ENCODE data around the gene HOMER1.

HOMER1 gene

DNA sequence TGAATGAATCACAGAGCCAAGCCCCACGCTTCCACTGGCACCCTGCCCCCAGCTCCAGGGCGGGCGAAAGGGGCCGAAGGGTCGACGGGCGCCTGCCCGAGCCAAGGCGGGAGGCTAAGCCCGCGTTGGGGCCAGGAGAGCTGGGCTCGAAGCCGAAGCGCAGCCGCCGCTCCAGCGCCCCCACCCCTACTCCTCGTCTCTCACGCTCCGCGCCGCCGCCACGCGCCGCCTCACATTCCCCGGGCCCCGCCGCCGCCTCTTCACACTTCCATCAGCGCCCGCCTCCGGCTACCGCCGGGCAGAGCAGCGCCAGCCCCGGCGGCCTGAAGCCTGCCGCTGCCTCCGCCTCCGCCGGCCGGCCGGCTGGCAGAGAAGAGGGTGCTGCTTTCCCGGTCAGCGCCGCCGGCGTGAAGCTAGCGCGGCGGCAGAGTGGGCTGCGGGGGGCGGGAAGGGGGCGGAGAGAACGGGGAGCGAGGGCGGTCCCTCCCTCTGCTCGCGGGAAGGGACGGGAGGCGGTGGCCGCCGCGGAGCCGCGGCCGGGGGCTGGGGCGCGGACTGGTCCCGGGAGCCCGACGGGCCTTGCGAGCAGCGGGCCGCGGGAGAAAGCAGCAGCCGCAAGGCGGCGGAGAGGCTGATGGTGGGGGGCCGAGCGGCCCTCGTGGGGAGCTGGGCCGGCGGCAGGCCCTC lies at the start of gene HOMER1:
Gene HOMER1, minus strand, starts transcription at position 431 of the 687 bp plus-strand sequence. CDS start 1,360 bp downstream, outside the sequence.
- peak; percentile 69 for DNase-seq

GRCh38 chr5:79563247-79563590 lies 49.3 kb upstream of the HOMER1 start:
- no peak for DNase-seq

- DNase-seq, result no peak
These were observed 48.7 kb upstream of the HOMER1 start for GRCh38 chr5:79562351-79563246.

GRCh38 chr5:79561525-79561893 lies 47.6 kb upstream of the HOMER1 start:
- peak; percentile 46 for DNase-seq

DNA sequence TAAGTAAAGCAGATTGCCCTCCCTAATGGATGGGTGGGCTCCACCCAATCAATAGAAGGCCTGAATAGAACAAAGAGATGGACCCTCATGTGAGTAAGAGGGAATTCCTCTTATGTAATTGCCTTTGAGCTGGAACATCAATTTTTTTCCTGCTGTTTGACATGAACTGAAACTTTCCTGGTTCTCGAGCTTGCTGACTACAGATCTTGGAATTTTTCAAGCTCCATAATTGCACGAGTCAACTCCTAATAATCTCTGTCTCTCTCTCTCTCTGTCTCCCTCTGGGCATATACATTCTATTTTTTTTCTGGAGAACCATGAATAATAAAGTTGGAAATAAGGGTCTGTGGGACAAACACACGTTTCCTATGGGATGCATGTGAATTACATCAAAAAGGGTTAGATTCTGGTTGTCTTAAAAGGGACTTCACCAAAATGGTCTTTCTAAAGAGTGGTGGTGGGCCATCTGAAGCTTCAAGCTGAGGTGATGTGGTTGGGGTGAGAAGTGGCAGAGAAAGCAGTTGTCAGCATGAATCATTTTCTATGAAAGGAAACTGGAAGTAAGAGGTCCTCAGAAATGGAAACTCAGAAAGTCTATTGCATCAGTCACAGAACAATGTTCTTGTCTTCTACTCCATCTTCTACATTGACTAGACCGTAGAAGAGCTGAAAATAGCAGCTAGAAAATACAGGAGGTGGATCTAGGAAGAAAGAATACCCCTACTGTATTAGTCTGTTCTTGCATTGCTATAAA lies 47.0 kb upstream of the HOMER1 start:
- peak; percentile 41 for DNase-seq

GRCh38 chr5:79555418-79555817 lies 41.5 kb upstream of the HOMER1 start:
- no peak for DNase-seq

DNA sequence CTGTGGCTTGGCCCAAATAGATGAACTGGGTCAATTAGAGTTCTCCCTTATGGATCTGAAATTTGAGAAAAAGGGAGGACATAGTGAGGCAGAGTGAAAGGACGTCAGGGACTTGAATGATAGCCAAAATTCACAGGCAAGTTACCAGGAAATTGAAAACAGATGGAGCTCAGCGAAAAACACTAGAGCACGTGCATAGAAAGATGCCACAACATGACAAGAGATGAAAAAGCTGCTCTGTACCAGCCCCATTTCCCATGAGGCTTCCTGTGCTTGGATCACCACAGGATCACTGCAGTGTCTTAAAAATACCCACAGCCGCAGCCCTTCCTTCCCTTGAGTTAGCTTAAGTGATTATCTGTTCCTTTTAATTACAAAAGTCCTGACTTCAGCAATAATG lies 39.0 kb upstream of the HOMER1 start:
- DNase-seq, result no peak

DNA sequence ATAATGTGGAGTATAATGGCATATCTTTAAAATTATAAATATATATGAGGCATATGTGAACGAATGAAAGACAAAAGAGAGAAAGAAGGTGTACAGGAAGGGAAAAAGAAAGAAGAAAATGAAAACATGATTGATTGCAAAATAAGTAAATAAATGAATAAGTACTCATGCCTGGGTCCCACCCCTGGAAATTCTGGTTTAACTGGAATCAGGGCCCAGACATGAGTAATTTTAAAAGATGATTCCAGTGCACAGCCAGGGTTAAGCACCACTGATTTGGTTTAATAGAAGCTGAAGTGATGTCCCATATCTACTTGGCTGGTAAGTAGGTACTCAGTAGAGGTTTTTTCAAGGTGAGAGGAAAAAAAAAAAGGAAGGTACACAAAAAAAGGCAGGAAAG lies 34.0 kb upstream of the HOMER1 start:
- DNase-seq, result no peak

GRCh38 chr5:79547429-79547822 lies 33.5 kb upstream of the HOMER1 start:
- no peak for DNase-seq

GRCh38 chr5:79546782-79547428 lies 33.0 kb upstream of the HOMER1 start:
- no peak for DNase-seq

DNA sequence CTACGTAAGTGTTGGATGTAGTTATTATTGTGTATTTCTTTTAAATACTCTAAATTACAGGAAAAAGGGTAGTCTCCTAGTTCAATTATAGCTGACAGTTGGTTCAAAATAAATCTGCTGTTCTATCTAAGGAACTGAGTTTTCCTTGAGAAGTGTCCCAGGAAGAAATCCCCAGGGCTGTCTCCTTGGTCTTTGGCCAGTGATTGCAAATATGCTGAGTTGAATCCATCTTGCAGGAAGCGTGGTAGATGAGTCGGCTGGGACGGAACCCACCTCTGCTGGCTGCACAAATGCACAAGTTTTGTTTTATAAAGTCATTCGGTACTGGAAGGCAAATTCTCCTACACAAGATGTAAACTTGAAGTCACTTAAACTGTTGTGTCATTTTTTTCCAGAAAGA lies 30.2 kb upstream of the HOMER1 start:
- DNase-seq, result no peak

DNA sequence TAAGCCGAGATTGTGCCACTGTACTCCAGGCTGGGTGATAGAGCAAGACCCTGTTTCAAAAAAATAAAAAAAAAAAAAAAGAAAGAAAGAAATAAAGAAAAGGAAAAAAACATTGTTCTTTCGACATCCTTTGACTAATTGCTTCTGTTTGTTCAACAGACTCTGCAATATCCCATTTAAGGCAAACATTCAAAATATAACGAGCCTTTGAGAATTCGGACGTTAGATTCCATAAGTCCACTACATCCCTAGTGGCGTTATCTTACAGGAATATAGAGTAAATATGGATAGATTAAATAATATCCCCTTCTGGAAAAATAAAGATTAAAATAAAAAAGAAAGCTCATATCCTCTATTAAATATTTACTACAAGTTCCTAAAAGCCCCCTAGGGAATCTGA lies 27.0 kb upstream of the HOMER1 start:
- no peak for DNase-seq

DNA sequence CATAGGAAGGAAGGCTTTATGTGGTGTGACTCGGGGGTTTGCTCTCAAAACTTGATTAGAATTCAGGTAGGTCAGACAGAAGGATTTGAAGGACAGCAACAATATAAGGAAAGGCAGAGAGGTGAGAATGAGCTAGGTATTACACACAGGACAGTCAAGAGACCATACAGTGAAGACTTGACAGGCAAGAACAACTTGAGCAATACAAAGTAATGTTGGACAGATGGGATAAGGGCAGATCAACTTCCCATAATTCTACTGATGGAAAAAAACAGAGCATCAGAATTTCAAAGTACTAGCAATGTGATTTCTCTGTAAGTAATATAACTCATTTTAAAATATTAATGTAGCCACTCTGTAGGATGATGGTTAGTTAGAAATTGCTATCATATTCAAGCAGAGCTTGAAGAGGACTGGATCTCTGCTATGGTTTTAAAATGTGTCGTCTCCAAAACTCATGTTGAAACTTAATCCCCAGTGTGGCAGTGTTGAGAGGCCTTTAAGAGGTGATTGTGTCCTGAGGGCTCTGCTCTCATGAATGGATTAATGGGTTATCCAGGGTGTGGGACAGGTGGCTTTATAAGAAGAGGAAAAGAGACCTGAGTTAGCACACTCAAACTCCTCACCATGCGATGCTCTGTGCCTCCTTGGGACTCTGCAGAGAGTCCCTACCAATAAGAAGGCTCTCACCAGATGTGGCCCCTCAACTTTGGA lies 22.4 kb upstream of the HOMER1 start:
- no peak for DNase-seq

DNA sequence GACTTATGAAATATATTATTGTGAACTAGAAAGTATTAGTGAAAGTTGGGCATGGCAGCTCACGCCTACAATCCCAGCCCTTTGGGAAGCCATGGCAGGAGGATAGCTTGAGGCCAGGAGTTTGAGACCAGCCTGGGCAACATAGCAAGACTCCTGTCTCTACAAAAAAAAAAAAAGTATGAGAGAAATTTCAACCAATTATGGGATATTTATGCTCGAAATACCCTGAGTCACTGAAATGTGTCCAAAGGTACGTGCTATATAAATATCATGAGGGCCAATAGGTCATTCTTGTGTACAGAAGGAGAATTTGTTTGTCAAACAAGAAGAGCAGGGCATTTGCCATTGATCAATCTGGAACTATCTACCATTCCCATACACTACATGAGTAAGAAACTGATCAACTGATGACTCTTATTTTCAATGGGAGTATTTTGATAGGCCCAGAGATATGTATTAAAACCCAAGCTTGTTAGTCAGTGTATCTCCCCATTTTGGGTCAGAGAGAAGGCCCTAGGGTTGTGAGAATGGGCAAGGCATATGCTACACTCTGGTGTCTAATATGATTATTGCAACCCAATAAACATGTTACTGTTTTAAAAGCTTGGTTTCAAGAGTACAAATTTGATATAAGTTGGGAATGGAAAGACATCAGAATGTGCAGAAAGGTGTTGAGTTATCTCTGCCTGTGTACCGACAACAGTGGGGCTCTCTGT lies 21.7 kb upstream of the HOMER1 start:
- no peak for DNase-seq

DNA sequence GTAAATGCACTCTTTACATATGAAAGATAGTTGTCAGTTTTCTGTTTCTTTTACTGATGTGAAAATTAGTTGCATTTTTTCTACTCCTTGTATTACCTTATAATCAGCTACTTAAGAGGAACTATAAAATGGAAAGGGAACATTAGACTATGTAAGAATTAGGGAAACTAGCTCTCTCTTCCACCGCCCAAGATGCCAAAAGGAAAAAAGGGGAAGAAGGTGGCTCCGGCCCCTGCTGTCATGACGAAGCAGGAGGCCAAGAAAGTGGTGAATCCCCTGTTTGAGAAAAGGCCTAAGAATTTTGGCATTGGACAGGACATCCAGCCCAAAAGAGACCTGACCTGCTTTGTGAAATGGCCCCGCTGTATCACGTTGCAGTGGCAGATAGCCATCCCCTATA lies 15.2 kb upstream of the HOMER1 start:
- DNase-seq, result no peak

- DNase-seq, result no peak
These were observed 13.5 kb upstream of the HOMER1 start for GRCh38 chr5:79527431-79527830.

DNA sequence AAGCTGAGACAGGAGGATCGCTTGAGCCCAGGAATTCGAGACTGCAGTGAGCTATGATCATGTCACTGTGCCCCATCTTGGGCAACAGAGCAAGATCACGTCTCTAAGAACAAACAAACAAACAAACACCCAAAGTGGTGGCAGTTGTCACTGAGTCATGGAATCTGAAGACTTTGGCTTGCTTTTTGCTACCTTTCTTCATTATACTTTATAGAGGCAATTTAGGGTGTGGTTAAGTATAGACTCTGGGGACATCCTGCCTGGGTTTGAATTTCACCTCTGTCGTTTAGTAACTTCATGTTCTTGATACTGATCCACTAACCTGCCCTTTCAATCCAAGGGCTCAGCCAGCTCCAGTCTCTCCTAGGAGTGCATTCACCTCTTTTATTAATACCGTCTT lies 13.0 kb upstream of the HOMER1 start:
- no peak for DNase-seq

- no peak for DNase-seq
These were observed 12.6 kb upstream of the HOMER1 start for GRCh38 chr5:79526493-79526892.

GRCh38 chr5:79521156-79521555 lies 7.2 kb upstream of the HOMER1 start:
- no peak for DNase-seq

DNA sequence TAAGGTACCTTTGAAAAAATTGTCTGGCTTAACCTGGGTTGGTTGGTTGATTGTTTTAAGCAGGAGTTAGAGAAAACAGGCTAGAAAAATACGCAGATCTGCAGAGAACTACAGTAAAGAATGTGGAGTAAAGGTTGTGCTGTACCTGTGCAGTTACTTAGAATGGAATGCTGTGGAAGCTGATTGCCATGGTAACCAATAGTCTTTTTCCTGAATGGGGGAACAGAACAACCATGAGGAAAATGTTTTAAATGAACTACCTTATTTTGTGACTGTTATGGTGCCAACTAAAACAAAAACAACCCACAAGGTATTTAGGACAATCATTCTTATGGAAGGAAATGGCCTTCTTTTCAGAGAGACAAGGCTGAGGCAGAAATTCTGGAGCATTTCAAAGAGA lies 4.8 kb upstream of the HOMER1 start:
- no peak for DNase-seq

- DNase-seq, result no peak
These were observed 3.7 kb upstream of the HOMER1 start for GRCh38 chr5:79517601-79518000.

- no peak for DNase-seq
These were observed 3.1 kb upstream of the HOMER1 start for GRCh38 chr5:79516986-79517385.

Data from stimulated activated CD4-positive, alpha-beta T cell treated with anti-CD3 and anti-CD28 coated beads, Interleukin-4, amount 100 ng/mL, for 24 hours (primary cell).